ENCODE measurements around the gene RAB28.

The RAB28 gene

GRCh38 chr4:13484122-13484748 is at the start of gene RAB28:
RAB28 (minus strand) TSS chr4:13484340.
- peak; percentile 65 to 100 (median 96) for DNase-seq

DNA sequence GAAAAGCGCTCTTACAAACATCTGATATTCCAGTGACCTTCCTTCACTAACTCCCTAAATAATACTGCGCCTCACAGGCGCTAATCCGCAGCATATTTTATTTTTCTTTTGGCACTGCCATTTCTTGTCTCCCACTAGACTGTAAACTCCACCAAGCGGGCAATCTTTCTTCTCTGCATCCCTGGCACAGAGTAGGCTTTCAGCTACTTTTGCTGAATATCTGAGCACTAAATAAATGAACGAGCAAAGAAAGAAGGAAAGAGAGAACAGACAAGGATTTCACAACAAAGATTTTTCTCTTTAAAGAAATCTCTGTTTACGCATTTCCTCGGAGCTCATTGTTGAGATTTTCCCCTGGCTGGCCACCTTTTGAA is 47.5 kb upstream of the RAB28 start:
- no peak for DNase-seq

- no peak for DNase-seq
These were observed 46.9 kb upstream of the RAB28 start for GRCh38 chr4:13530823-13531624.

GRCh38 chr4:13529128-13529919 is 45.2 kb upstream of the RAB28 start:
- no peak for DNase-seq

DNA sequence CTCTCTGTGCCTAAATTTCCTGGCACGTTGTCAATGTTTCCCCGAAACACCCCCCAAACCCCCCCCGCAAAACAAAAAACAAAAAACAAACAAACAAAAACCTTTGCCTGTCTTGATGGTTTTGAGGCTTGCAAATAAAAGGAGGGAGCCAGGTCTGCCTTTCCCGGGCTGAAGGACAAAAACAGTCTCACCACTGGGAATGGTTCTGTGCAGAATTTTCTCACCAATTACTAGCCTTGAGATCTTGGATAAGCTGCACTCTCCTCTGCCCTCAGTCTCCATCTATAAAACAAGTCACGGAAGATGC is 44.6 kb upstream of the RAB28 start:
- no peak for DNase-seq

GRCh38 chr4:13527981-13528820 is 44.1 kb upstream of the RAB28 start:
- DNase-seq = no peak

GRCh38 chr4:13527192-13527980 is 43.2 kb upstream of the RAB28 start:
- no peak for DNase-seq

DNA sequence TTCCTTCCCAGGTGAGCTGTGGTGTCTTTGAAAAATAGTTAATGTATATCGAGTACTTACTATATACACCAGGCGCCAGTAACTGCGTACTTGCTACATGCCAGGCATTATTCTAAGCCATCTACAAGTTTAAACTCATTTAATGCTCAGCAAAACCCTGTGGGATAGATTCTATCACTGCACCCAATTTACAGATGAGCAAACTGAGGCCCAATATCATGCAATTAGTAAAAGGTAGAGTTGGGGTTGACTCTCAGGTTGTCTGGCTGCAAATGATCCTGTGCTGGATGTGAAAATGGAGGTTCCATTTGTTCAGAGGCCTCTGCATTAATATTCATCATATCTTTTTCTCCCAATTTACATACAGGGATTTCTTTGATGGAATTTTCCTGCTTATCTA is 42.5 kb upstream of the RAB28 start:
- DNase-seq = no peak

DNA sequence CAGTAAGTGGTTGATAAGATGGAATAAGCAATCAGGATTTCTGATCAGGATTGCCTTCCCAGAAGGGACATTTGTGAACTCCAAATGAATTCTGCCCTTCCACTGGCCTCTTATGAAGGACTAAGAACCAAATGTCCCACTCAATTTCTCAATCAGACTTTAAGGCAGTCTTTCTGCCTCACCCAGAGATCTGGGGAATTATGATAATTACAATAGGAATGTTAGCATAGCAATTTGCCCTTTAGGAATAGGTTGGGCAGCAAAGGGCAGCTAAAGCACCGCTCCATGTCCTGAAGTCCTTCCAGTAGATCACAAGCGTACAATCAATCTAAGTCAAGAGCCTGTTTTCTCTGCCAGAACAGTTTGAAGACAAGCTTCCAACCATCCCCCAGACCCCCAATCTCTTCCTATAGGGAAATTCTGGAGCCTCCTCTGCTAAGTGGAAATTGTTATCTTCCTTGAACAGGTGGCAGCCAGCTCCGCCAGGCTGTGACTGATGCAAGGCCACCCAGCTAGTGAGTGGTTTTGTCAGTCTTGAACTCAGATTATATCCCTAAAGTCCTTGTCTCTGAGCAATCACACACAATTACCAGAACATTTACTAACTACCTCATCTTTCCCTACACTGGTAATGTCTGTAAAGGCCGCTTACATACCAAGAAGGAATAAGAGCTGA is 41.6 kb upstream of the RAB28 start:
- no peak for DNase-seq

GRCh38 chr4:13524504-13525243 is 40.5 kb upstream of the RAB28 start:
- DNase-seq = no peak

DNA sequence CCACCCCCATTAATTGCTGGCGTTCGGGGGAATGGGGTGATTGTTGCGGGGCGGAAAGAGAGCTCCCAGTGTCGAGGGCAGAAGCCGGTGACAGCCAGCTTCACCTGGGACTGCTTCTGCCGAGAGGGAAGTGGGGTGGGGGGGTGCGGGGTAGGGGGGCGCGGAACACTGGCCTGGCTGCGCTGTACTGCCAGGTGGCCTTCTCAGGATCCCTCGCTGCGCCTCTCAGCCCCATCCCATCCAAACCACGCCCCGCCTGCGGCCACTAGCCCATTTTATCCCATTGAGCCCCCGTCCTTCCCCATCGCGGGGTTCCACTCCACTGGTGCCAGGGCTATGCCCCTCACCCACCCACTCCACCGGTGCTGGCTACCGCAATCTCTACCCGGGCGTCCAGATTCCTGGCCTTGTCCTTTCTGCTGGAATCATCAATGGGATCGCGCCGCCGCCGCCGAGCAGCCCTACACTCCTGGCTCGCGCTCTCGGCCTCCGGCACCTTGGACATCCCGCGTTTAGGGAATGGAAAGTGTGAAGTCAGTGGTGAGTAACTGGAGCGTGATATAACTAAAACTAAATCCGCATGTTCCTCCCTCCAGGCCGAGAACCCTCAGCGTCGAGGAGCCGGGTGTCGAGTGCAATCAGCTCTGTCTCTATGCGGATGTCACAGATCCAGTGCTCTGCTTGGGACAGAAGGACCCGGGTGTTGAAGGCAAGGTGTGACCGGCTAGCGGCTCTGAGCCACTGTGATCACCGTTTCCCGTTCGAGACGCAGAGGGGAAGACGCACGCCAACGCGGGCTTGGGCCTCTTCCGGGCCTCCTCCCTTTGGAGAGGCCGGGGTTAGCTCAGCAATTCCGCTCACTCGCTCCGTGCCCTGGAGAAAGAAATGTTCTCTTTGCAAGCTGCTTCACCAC is 39.7 kb upstream of the RAB28 start:
- no peak for DNase-seq

DNA sequence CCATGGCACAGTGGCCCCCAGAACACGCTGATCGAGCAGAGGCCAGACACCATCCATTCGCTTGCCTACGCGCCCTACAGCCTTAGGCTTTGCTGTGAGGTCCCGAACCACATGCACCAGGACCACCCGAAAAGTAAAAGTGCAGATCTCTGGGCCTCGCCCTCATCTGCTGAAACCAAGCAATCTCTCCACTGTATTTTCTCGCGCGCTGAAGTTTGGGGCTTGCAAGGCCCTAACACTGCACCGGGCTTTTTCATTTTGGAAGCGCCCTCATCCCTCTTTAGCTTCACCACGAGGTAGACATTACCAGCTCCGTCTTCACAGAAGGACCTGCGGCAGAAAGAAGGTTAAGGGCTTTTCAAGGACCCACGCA is 39.0 kb upstream of the RAB28 start:
- no peak for DNase-seq

GRCh38 chr4:13522282-13523104 is 38.4 kb upstream of the RAB28 start:
- DNase-seq = no peak

GRCh38 chr4:13521047-13521446 is 36.9 kb upstream of the RAB28 start:
- DNase-seq = no peak

GRCh38 chr4:13516315-13516860 is 32.2 kb upstream of the RAB28 start:
- no peak for DNase-seq

- DNase-seq = no peak
These were observed 31.1 kb upstream of the RAB28 start for GRCh38 chr4:13515268-13515667.

GRCh38 chr4:13514722-13515121 is 30.6 kb upstream of the RAB28 start:
- no peak for DNase-seq

Data from anterior cingulate cortex (tissue), 58 donors.